Measurements from ENCODE around the gene SPINDOC. TPM values are rescaled to one million over a fixed set of nuclear protein-coding genes. Genes with fewer than 3 reads are reported as not detected.

SPINDOC gene
- total RNA-seq, 3 donors from 2014 or later = 24.0 to 28.9 (median 24.5) TPM

- no peak for DNase-seq
- no peaks in the 10 kb centered on the region for H3K9me3 Mint-ChIP-seq
- H3K4me3 Mint-ChIP-seq = no peak overlapping the region
These were observed 21.9 kb downstream of the SPINDOC start for GRCh38 chr11:63835158-63835545.

GRCh38 chr11:63837027-63837688 is 23.9 kb downstream of the SPINDOC start:
- Mint-ChIP-seq H3K4me1 (ENCODE audit: low read depth) (peaks cover 34% of the 10 kb centered on the region), H3K36me3 (ENCODE audit: insufficient read depth) (no peaks in the 10 kb centered on the region), H3K4me3 (peak overlapping the region; percentile 22), H3K9me3 (no peaks in the 10 kb centered on the region), H3K27me3 (ENCODE audit: low read depth) (no peaks in the 10 kb centered on the region)
- ATAC-seq (no peak), DNase-seq (peak; percentile 69)

More at GRCh38 chr11:63835158-63835545, 21.9 kb downstream of the SPINDOC start:
- H3K4me1 Mint-ChIP-seq (ENCODE audit: low read depth) = peaks cover 15% of the 10 kb centered on the region
- no peaks in the 10 kb centered on the region for H3K27me3 Mint-ChIP-seq (ENCODE audit: low read depth)
- H3K36me3 Mint-ChIP-seq (ENCODE audit: insufficient read depth) = no peaks in the 10 kb centered on the region
- no peak for ATAC-seq

- Mint-ChIP-seq H3K36me3 (ENCODE audit: insufficient read depth) (no peaks in the 10 kb centered on the region), H3K4me1 (ENCODE audit: low read depth) (peaks cover 39% of the 10 kb centered on the region), H3K27me3 (ENCODE audit: low read depth) (no peaks in the 10 kb centered on the region), H3K4me3 (no peak overlapping the region), H3K9me3 (no peaks in the 10 kb centered on the region)
- DNase-seq = no peak
- no peak for ATAC-seq
These were observed 24.5 kb downstream of the SPINDOC start for GRCh38 chr11:63837739-63838138.

GRCh38 chr11:63838150-63838677 is 25.0 kb downstream of the SPINDOC start:
- Mint-ChIP-seq H3K4me1 (ENCODE audit: low read depth) (peaks cover 43% of the 10 kb centered on the region), H3K36me3 (ENCODE audit: insufficient read depth) (no peaks in the 10 kb centered on the region), H3K4me3 (peak overlapping the region; percentile 86), H3K27me3 (ENCODE audit: low read depth) (no peaks in the 10 kb centered on the region), H3K9me3 (no peaks in the 10 kb centered on the region)
- ATAC-seq = no peak
- DNase-seq = no peak

GRCh38 chr11:63838678-63839507 is 25.6 kb downstream of the SPINDOC start, which contains the start of gene MARK2:
MARK2 (plus strand) TSS chr11:63839110; CDS start chr11:63839507, 397 bp downstream.
- Mint-ChIP-seq H3K4me3 (peak within 1 kb of the TSS; percentile 91), H3K4me1 (ENCODE audit: low read depth) (peaks cover 48% of the 10 kb centered on the region)

GRCh38 chr11:63839508-63840355 is 26.5 kb downstream of the SPINDOC start:
- Mint-ChIP-seq H3K4me3 (peak overlapping the region; percentile 91), H3K27me3 (ENCODE audit: low read depth) (no peaks in the 10 kb centered on the region), H3K9me3 (no peaks in the 10 kb centered on the region), H3K36me3 (ENCODE audit: insufficient read depth) (peaks cover 4% of the 10 kb centered on the region), H3K4me1 (ENCODE audit: low read depth) (peaks cover 55% of the 10 kb centered on the region)
- ATAC-seq = no peak
- DNase-seq = peak; percentile 11

More at GRCh38 chr11:63838678-63839507, 25.6 kb downstream of the SPINDOC start, which contains the start of gene MARK2:
- Mint-ChIP-seq H3K9me3 (no peaks in the 10 kb centered on the region), H3K27me3 (ENCODE audit: low read depth) (no peaks in the 10 kb centered on the region), H3K36me3 (ENCODE audit: insufficient read depth) (peaks cover 3% of the 10 kb centered on the region)
- DNase-seq (peak; percentile 100), ATAC-seq (peak; percentile 89 to 91)

- no peak for DNase-seq
These were observed 27.3 kb downstream of the SPINDOC start for GRCh38 chr11:63840356-63841060.

GRCh38 chr11:63841554-63841953 is 28.3 kb downstream of the SPINDOC start:
- Mint-ChIP-seq H3K4me3 (peak overlapping the region; percentile 91), H3K4me1 (ENCODE audit: low read depth) (peaks cover 68% of the 10 kb centered on the region), H3K9me3 (no peaks in the 10 kb centered on the region), H3K27me3 (ENCODE audit: low read depth) (no peaks in the 10 kb centered on the region), H3K36me3 (ENCODE audit: insufficient read depth) (peaks cover 4% of the 10 kb centered on the region)
- no peak for ATAC-seq
- DNase-seq = no peak

More at GRCh38 chr11:63840356-63841060, 27.3 kb downstream of the SPINDOC start:
- Mint-ChIP-seq H3K4me1 (ENCODE audit: low read depth) (peaks cover 63% of the 10 kb centered on the region), H3K36me3 (ENCODE audit: insufficient read depth) (peaks cover 4% of the 10 kb centered on the region), H3K9me3 (no peaks in the 10 kb centered on the region), H3K27me3 (ENCODE audit: low read depth) (no peaks in the 10 kb centered on the region), H3K4me3 (peak overlapping the region; percentile 91)
- ATAC-seq = no peak

- Mint-ChIP-seq H3K4me1 (ENCODE audit: low read depth) (peaks cover 69% of the 10 kb centered on the region), H3K27me3 (ENCODE audit: low read depth) (no peaks in the 10 kb centered on the region), H3K9me3 (no peaks in the 10 kb centered on the region), H3K4me3 (no peak overlapping the region), H3K36me3 (ENCODE audit: insufficient read depth) (peaks cover 6% of the 10 kb centered on the region)
- ATAC-seq = no peak
- DNase-seq = no peak
These were observed 29.8 kb downstream of the SPINDOC start for GRCh38 chr11:63843041-63843440.

GRCh38 chr11:63844836-63845235 is 31.6 kb downstream of the SPINDOC start:
- no peaks in the 10 kb centered on the region for H3K9me3 Mint-ChIP-seq
- DNase-seq = no peak
- peaks cover 9% of the 10 kb centered on the region for H3K36me3 Mint-ChIP-seq (ENCODE audit: insufficient read depth)
- no peak overlapping the region for H3K4me3 Mint-ChIP-seq
- H3K27me3 Mint-ChIP-seq (ENCODE audit: low read depth) = no peaks in the 10 kb centered on the region
- H3K4me1 Mint-ChIP-seq (ENCODE audit: low read depth) = peaks cover 78% of the 10 kb centered on the region
- ATAC-seq = no peak

GRCh38 chr11:63845303-63845702 is 32.0 kb downstream of the SPINDOC start:
- DNase-seq = no peak
- H3K36me3 Mint-ChIP-seq (ENCODE audit: insufficient read depth) = peaks cover 9% of the 10 kb centered on the region
- peaks cover 79% of the 10 kb centered on the region for H3K4me1 Mint-ChIP-seq (ENCODE audit: low read depth)
- H3K27me3 Mint-ChIP-seq (ENCODE audit: low read depth) = no peaks in the 10 kb centered on the region
- H3K9me3 Mint-ChIP-seq = no peaks in the 10 kb centered on the region
- H3K4me3 Mint-ChIP-seq = no peak overlapping the region
- no peak for ATAC-seq

- DNase-seq (no peak), ATAC-seq (no peak)
- Mint-ChIP-seq H3K4me3 (no peak overlapping the region), H3K36me3 (ENCODE audit: insufficient read depth) (peaks cover 9% of the 10 kb centered on the region), H3K4me1 (ENCODE audit: low read depth) (peaks cover 79% of the 10 kb centered on the region), H3K9me3 (no peaks in the 10 kb centered on the region), H3K27me3 (ENCODE audit: low read depth) (no peaks in the 10 kb centered on the region)
These were observed 32.7 kb downstream of the SPINDOC start for GRCh38 chr11:63845911-63846310.

GRCh38 chr11:63846897-63847296 is 33.6 kb downstream of the SPINDOC start:
- no peak overlapping the region for H3K4me3 Mint-ChIP-seq
- H3K36me3 Mint-ChIP-seq (ENCODE audit: insufficient read depth) = peaks cover 13% of the 10 kb centered on the region
- no peaks in the 10 kb centered on the region for H3K9me3 Mint-ChIP-seq
- ATAC-seq (no peak), DNase-seq (no peak)
- no peaks in the 10 kb centered on the region for H3K27me3 Mint-ChIP-seq (ENCODE audit: low read depth)
- peaks cover 79% of the 10 kb centered on the region for H3K4me1 Mint-ChIP-seq (ENCODE audit: low read depth)
